Neutrophil (primary cell): Measurements from ENCODE around the gene CILP2.
A peak's percentile ranks its signal among the peaks of the same experiment; 100 is the strongest.

Experiments used
- H3K27ac ChIP-seq: fragments of 200-600 bp; sonication (generic); 2 replicates; pipeline ENCODE4 v1.5.1; 2016; ENCODE audit warnings: mild to moderate bottlenecking, moderate library complexity
- H3K27me3 ChIP-seq: fragments of 200-600 bp; sonication (generic); 2 replicates; pipeline ENCODE4 v1.6.0; 2016; ENCODE audit warnings: mild to moderate bottlenecking
- H3K36me3 ChIP-seq: fragments of 200-600 bp; sonication (generic); 2 replicates; pipeline ENCODE4 v1.5.1; 2017
- H3K4me1 ChIP-seq, 2 experiments: fragments of 200-600 bp in 1 of 2; sonication (generic) in 1 of 2; 1 replicate in 1 of 2; 2 replicates in 1 of 2; pipeline versions ENCODE4 v1.5.1 to v1.6.1; 2013 to 2016; ENCODE audit warnings: low read depth in 1 of 2, low read length in 1 of 2, mild to moderate bottlenecking in 1 of 2, moderate library complexity in 1 of 2; ENCODE audit not compliant: control insufficient read depth in 1 of 2, insufficient read depth in 1 of 2
- H3K4me3 ChIP-seq, 2 experiments: fragments of 200-600 bp in 1 of 2; sonication (generic) in 1 of 2; 1 replicate in 1 of 2; 2 replicates in 1 of 2; pipeline ENCODE4 v1.5.1; 2013 to 2016; ENCODE audit warnings: low read depth in 1 of 2, low read length in 1 of 2, mild to moderate bottlenecking in 1 of 2, moderate library complexity in 1 of 2
- H3K9me3 ChIP-seq: fragments of 200-600 bp; sonication (generic); 2 replicates; pipeline ENCODE4 v1.5.1; 2016
- TF ChIP-seq, protein P1 (sequence below): fragments of 200-600 bp; sonication (generic); IDR thresholded peaks from 2 replicates; pipeline ENCODE4 v1.5.1; 2016; ENCODE audit warnings: antibody characterized with exemption

The CILP2 gene

DNA sequence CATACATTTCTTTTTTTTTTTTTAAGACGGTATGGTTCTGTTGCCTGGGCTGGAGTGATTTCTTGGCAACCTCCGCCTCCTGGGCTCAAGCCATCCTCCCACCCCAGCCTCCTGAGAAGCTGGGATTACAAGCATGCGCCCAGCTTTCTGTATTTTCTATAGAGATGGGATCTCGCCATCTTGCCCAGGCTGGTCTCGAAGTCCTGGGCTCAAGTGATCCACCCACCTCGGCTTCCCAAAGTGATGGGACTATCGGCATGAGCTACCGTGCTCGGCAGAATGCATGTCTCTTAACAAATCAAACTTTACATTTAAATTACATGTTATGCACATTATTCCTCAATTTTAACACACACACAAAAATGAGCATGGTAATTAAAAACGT, 20.8 kb upstream of the CILP2 start:
- Histone ChIP-seq H3K4me3 (peak overlapping the region in 1 of 2 experiments; percentile 82), H3K4me1 (peaks cover 12% of the 10 kb centered on the region in 2 experiments)

DNA sequence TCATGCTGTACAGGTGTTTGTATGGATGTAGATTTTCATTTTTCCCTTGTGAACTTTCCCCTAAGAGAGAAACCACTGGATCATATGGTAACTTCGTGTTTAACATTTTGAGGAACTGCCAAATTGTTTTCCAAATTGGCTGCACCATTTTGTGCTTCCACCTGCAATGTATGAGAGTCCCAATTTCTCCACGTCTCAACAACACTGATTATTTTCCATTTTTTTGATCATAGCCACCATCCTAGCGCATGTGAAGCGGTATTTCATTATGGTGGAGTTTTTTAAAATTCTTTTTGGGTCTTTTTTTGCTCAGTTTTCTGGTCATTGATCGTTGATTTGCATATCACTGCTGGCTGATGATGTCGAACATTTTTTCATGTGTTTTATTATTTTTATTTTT, 17.1 kb upstream of the CILP2 start:
- H3K9me3 ChIP-seq: no peaks in the 10 kb centered on the region
- H3K36me3 ChIP-seq: peaks cover 11% of the 10 kb centered on the region
- H3K4me1 ChIP-seq: peaks cover 7% of the 10 kb centered on the region in 2 experiments
- H3K4me3 ChIP-seq: no peak overlapping the region
- no peak overlapping the region for H3K27ac ChIP-seq
- no peaks in the 10 kb centered on the region for H3K27me3 ChIP-seq
- TF ChIP-seq, protein P1, sequence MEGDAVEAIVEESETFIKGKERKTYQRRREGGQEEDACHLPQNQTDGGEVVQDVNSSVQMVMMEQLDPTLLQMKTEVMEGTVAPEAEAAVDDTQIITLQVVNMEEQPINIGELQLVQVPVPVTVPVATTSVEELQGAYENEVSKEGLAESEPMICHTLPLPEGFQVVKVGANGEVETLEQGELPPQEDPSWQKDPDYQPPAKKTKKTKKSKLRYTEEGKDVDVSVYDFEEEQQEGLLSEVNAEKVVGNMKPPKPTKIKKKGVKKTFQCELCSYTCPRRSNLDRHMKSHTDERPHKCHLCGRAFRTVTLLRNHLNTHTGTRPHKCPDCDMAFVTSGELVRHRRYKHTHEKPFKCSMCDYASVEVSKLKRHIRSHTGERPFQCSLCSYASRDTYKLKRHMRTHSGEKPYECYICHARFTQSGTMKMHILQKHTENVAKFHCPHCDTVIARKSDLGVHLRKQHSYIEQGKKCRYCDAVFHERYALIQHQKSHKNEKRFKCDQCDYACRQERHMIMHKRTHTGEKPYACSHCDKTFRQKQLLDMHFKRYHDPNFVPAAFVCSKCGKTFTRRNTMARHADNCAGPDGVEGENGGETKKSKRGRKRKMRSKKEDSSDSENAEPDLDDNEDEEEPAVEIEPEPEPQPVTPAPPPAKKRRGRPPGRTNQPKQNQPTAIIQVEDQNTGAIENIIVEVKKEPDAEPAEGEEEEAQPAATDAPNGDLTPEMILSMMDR: no peak

More for the DNA sequence above, 20.8 kb upstream of the CILP2 start:
- peaks cover 5% of the 10 kb centered on the region for H3K27me3 ChIP-seq
- no peaks in the 10 kb centered on the region for H3K9me3 ChIP-seq
- TF ChIP-seq, protein P1: no peak
- no peak overlapping the region for H3K27ac ChIP-seq
- peaks cover 3% of the 10 kb centered on the region for H3K36me3 ChIP-seq

DNA sequence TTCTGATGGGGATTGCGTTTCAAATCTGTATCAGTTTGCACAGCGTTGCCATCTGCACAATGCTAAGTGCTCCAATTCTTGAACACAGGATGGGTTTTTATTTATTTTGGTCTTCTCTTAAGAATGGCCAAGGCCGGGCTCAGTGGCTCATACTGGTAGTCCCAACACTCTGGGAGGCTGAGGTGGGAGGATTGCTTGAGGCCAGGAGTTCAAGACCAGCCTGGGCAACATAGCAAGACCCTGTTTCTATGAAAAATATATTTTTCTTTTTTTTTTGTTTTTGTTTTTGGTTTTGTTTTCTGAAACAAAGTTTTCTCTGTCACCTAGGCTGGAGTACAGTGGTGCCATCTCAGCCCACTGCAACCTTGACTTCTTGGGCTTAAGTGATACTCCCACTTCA, 14.9 kb upstream of the CILP2 start:
- TF ChIP-seq, protein P1: no peak
- H3K9me3 ChIP-seq: no peaks in the 10 kb centered on the region
- peaks cover 31% of the 10 kb centered on the region for H3K36me3 ChIP-seq
- no peaks in the 10 kb centered on the region for H3K4me1 ChIP-seq
- H3K27ac ChIP-seq: no peak overlapping the region
- H3K4me3 ChIP-seq: no peak overlapping the region
- no peaks in the 10 kb centered on the region for H3K27me3 ChIP-seq

DNA sequence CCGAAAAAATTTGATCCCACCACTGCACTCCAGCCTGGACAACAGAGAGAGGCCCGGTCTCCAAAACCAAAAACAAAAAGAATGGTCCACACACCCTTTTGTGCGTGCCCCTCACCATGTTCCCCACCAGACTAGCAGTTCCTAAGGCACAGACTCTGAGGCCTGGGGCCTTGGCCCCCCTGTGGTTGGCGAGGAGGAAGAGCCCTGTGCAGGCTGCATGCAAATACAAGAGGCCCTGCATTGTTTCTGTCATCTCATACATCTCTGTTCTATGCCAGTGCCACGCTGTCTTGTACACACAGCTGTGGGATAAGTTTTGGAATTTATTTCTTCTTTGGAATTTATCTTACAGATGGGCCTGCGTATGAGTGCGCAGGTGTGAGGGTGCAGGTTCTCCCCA, 14.0 kb upstream of the CILP2 start:
- peaks cover 40% of the 10 kb centered on the region for H3K36me3 ChIP-seq
- no peaks in the 10 kb centered on the region for H3K27me3 ChIP-seq
- H3K27ac ChIP-seq: no peak overlapping the region
- no peaks in the 10 kb centered on the region for H3K4me1 ChIP-seq
- H3K9me3 ChIP-seq: no peaks in the 10 kb centered on the region
- TF ChIP-seq, protein P1: no peak
- no peak overlapping the region for H3K4me3 ChIP-seq

DNA sequence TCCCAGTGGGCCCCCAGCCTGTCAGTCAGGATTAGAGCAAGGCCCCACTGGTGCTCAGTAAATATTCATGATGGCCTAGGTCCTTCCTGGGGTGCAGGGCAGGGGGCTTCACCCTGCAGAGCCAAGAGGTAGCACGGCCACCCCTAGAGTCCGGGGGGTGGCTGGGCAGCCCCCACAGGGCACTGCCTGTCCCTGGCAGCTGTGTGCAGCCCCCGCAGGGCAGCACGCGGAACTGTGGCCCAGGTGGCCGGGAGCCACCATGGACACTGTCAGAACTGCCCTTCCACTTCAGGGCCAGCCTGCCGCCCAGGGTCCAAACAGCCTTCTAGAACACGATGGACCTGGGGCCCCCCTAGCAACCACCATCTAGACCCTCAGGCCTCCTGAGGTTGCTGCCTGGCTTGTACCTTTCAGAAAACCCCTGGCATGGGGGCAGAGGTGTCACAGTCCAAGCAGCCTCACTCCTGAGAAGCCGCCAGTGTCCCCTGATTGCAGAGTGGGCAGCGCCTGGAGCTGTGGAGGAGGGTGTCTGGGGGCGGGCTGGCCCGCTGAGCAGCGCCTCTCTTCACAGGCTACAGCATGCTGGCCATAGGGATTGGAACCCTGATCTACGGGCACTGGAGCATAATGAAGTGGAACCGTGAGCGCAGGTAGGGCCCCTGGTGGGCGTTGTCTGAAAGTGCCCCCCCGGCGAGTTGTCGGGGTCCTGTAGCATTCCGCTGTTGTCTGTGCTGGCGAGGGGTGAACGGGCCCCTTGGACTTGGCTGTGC, 12.3 kb upstream of the CILP2 start:
- TF ChIP-seq, protein P1: no peak
- Histone ChIP-seq H3K36me3 (peaks cover 50% of the 10 kb centered on the region), H3K27me3 (no peaks in the 10 kb centered on the region), H3K4me1 (no peaks in the 10 kb centered on the region), H3K9me3 (no peaks in the 10 kb centered on the region), H3K27ac (no peak overlapping the region), H3K4me3 (no peak overlapping the region)
